Calu3 (cell line): Measurements from ENCODE around the gene GPR176. TPM values are rescaled to one million over a fixed set of nuclear protein-coding genes. Genes with fewer than 3 reads are reported as not detected.

ENCODE experiments used
- BruUV-seq: library from RNA; stranded (reverse); fragments of 400-500 nt; replicated peaks from 2 replicates; lab custom pipeline; 2021; lab: Mats Ljungman, UMichigan
- CTCF ChIA-PET: fragments of 300-600 bp; sonication (Branson Sonifier 250); formaldehyde crosslinking; loops from one replicate; lab custom pipeline; 2022; ENCODE audit warnings: antibody characterized with exemption; lab: Charles Lee
- DNase-seq: peaks from one replicate; pipeline ENCODE4 v3.0.0; 2022
- H3K27ac Mint-ChIP-seq: one replicate; pipeline ENCODE4 v1.8.0; 2022; ENCODE audit warnings: mixed read lengths; ENCODE audit not compliant: unreplicated experiment
- H3K27me3 Mint-ChIP-seq: one replicate; pipeline ENCODE4 v1.8.0; 2022; ENCODE audit warnings: mixed read lengths; ENCODE audit not compliant: unreplicated experiment
- H3K36me3 Mint-ChIP-seq: one replicate; pipeline ENCODE4 v1.8.0; 2022; ENCODE audit warnings: mild to moderate bottlenecking, moderate library complexity, mixed read lengths; ENCODE audit not compliant: insufficient read depth, unreplicated experiment
- H3K4me1 Mint-ChIP-seq: one replicate; pipeline ENCODE4 v1.8.0; 2022; ENCODE audit warnings: mild to moderate bottlenecking, low read depth, mixed read lengths; ENCODE audit not compliant: unreplicated experiment
- H3K4me3 Mint-ChIP-seq: one replicate; pipeline ENCODE4 v1.8.0; 2022; ENCODE audit warnings: mild to moderate bottlenecking, low read depth, moderate library complexity, mixed read lengths; ENCODE audit not compliant: unreplicated experiment
- H3K9me3 Mint-ChIP-seq: one replicate; pipeline ENCODE4 v1.8.0; 2022; ENCODE audit warnings: low read depth, mixed read lengths; ENCODE audit not compliant: unreplicated experiment
- CTCF ChIP-seq: fragments of 200-600 bp; IDR thresholded peaks from one replicate; pipeline ENCODE4 v1.8.0; 2022; ENCODE audit warnings: antibody characterized with exemption; ENCODE audit not compliant: unreplicated experiment
- intact Hi-C: fragments of 100-400 bp; cut with micrococcal nuclease; formaldehyde crosslinking; loops from one replicate; pipeline ENCODE4 v1.10.0; 2022; ENCODE audit not compliant: unreplicated experiment
- total RNA-seq: library from RNA; stranded (reverse); gene quantifications from 2 replicates; pipeline ENCODE4 v1.2.3, GENCODE V29; 2022

The GPR176 gene
- total RNA-seq, 1 experiment from 2014 or later, result 10.2 TPM

- intact Hi-C loops, result no loop called here
- no peak overlapping the region for H3K27ac Mint-ChIP-seq
- H3K4me1 Mint-ChIP-seq, result peaks cover 7% of the 10 kb centered on the region
- peaks cover 9% of the 10 kb centered on the region for H3K36me3 Mint-ChIP-seq
- H3K27me3 Mint-ChIP-seq, result no peaks in the 10 kb centered on the region
- H3K4me3 Mint-ChIP-seq, result no peak overlapping the region
- no TSS peak for BruUV-seq
- TF ChIP-seq CTCF, result no peak
- no peak for DNase-seq
- no peaks in the 10 kb centered on the region for H3K9me3 Mint-ChIP-seq
- CTCF ChIA-PET, result interaction anchor here (0.6 kb wide), 1 partner anchor 10 kb away, joined by 3 read pairs; no protein-coding TSS in a partner anchor
Measured at GRCh38 chr15:39925112-39925842, 5.2 kb upstream of the GPR176 start.

GRCh38 chr15:39924437-39924836 lies 4.4 kb upstream of the GPR176 start:
- no peaks in the 10 kb centered on the region for H3K9me3 Mint-ChIP-seq
- no peak overlapping the region for H3K4me3 Mint-ChIP-seq
- no peak overlapping the region for H3K27ac Mint-ChIP-seq
- no peak for DNase-seq
- peaks cover 7% of the 10 kb centered on the region for H3K4me1 Mint-ChIP-seq
- TF ChIP-seq CTCF, result no peak
- CTCF ChIA-PET, result no interaction called here
- no TSS peak for BruUV-seq
- intact Hi-C loops, result no loop called here
- no peaks in the 10 kb centered on the region for H3K27me3 Mint-ChIP-seq
- peaks cover 9% of the 10 kb centered on the region for H3K36me3 Mint-ChIP-seq

- no peak overlapping the region for H3K4me3 Mint-ChIP-seq
- no peak for DNase-seq
Measured at GRCh38 chr15:39922462-39923092, 2.5 kb upstream of the GPR176 start.

GRCh38 chr15:39921274-39921638 lies 1.2 kb upstream of the GPR176 start:
- intact Hi-C loops, result no loop called here
- TF ChIP-seq CTCF, result no peak
- peak overlapping the region; percentile 77 for H3K4me3 Mint-ChIP-seq
- peaks cover 9% of the 10 kb centered on the region for H3K36me3 Mint-ChIP-seq
- H3K27me3 Mint-ChIP-seq, result no peaks in the 10 kb centered on the region
- H3K27ac Mint-ChIP-seq, result peak overlapping the region; percentile 83
- BruUV-seq, result TSS peak; percentile 50
- H3K4me1 Mint-ChIP-seq, result peaks cover 17% of the 10 kb centered on the region
- CTCF ChIA-PET, result no interaction called here
- no peaks in the 10 kb centered on the region for H3K9me3 Mint-ChIP-seq
- DNase-seq, result no peak

More at GRCh38 chr15:39922462-39923092, 2.5 kb upstream of the GPR176 start:
- H3K27me3 Mint-ChIP-seq, result no peaks in the 10 kb centered on the region
- no peaks in the 10 kb centered on the region for H3K9me3 Mint-ChIP-seq
- intact Hi-C loops, result no loop called here
- CTCF ChIA-PET, result no interaction called here
- no TSS peak for BruUV-seq
- no peak overlapping the region for H3K27ac Mint-ChIP-seq
- TF ChIP-seq CTCF, result no peak
- peaks cover 17% of the 10 kb centered on the region for H3K4me1 Mint-ChIP-seq
- H3K36me3 Mint-ChIP-seq, result peaks cover 9% of the 10 kb centered on the region
